Activated CD8-positive, alpha-beta memory T cell treated with anti-CD3 and anti-CD28 coated beads, Interleukin-2, amount 50 U/mL, for 1 hour (primary cell): ENCODE measurements around the gene LILRB1.
"Not testable (repeated sequence)": the region's sequence is repeated elsewhere in the genome, so short reads cannot be mapped to it uniquely, and the experiment has no call there.

Experiments used
- DNase-seq: peaks from one replicate; pipeline ENCODE4 v3.0.0-alpha.2; 2020; ENCODE audit errors: extremely low read depth

Gene LILRB1

DNA sequence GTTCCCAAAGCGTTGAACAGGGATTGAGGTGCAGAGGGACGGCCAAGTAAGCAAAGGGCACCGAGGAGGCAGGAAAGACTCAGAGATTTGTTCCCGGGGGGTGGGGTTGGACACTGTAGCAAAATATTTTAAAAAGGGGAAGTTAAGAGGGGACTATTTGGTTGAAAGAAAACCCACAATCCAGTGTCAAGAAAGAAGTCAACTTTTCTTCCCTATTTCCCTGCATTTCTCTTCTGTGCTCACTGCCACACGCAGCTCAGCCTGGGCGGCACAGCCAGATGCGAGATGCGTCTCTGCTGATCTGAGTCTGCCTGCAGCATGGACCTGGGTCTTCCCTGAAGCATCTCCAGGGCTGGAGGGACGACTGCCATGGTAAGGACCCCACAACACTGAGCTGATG is at the start of gene LILRB1:
TSS of gene LILRB1 (plus strand) at position 223 of the 400 bp plus-strand sequence. CDS start 590 bp downstream, outside the sequence.
- not testable (repeated sequence) for DNase-seq

DNA sequence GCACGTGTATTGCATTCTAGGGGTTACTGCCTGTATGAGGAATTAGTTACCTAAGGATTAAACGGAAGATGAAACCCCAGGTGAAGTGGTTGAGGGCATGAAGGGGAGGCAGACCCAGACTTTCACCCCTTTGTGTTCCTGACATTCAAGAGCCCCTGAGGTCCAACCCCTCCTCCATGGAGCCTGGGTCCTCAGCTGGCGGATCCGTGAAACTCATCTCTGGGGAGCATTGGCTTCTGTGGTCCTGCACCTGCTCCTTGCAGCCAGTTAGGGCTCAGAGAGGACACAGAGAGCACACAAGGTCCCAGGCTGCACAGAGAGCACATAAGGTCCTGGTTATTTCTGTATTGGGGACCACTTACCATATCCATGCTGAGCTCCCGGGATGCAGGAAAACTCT is 43.9 kb upstream of the LILRB1 start:
- no peak for DNase-seq

DNA sequence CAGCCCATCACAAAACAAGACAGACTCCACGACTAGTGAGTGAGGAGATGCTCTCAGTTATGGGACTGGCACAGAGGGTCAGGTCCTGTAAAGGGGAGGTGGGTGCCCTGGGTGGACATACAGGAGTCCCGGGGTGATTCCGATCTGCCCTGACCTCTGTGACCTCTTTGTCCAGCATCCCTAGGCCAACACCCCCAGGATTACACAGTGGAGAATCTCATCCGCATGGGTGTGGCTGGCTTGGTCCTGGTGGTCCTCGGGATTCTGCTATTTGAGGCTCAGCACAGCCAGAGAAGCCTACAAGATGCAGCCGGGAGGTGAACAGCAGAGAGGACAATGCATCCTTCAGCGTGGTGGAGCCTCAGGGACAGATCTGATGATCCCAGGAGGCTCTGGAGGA is 43.3 kb upstream of the LILRB1 start:
- no peak for DNase-seq

DNA sequence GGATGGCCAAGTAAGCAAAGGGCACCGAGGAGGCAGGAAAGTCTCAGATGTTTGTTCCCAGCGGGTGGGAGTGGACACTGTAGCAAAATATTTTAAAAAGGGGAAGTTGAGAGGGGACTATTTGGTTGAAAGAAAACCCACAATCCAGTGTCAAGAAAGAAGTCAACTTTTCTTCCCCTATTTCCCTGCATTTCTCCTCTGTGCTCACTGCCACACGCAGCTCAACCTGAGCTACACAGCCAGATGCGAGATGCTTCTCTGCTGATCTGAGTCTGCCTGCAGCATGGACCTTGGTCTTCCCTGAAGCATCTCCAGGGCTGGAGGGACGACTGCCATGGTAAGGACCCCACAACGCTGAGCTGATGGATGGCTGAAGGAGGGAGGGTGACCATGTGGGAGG is 36.8 kb upstream of the LILRB1 start, which contains the start of gene LILRA1:
TSS of gene LILRA1 (plus strand) at position 188 of the 400 bp plus-strand sequence. CDS start 613 bp downstream, outside the sequence.
- not testable (repeated sequence) for DNase-seq

DNA sequence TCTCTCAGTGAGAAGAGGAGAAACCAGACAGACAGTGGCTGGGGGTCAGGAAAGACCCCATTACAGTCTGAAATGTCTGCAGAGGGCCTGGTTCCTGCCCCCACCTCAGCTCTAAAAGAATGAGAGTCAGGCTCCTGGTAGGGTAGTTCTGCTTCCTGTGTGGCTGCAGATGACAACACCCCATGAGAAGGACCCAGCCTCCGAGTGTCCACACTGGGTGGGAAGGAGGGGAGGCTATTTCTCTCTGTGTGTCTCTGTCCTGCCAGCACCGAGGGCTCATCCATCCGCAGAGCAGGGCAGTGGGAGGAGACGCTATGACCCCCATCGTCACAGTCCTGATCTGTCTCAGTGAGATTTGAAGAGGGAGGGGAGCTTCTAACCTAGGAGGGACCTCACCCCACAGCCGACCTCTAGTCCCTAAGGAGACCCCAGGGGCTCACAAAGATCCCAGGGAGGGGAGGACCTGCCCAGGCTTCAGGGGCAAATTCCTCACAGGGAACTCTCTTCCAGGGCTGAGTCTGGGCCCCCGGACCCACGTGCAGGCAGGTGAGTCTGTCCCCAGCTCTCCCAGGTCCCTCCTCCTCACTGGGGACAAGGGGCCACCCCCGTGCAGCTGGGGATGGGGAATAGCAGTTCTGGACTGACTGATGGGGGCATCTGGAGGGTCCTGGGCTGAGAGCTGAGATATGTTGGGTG is 36.2 kb upstream of the LILRB1 start:
- DNase-seq: not testable (repeated sequence)

DNA sequence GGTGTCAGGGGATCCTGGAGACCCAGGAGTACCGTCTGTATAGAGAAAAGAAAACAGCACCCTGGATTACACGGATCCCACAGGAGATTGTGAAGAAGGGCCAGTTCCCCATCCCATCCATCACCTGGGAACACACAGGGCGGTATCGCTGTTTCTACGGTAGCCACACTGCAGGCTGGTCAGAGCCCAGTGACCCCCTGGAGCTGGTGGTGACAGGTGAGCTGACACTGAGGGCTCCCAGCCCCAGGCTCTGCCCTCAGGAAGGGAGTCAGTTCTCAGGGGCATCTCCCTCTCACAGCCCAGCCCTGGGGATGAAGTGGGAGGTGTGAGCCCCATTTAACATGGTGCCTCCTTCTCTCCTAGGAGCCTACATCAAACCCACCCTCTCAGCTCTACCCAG is 35.5 kb upstream of the LILRB1 start:
- no peak for DNase-seq

DNA sequence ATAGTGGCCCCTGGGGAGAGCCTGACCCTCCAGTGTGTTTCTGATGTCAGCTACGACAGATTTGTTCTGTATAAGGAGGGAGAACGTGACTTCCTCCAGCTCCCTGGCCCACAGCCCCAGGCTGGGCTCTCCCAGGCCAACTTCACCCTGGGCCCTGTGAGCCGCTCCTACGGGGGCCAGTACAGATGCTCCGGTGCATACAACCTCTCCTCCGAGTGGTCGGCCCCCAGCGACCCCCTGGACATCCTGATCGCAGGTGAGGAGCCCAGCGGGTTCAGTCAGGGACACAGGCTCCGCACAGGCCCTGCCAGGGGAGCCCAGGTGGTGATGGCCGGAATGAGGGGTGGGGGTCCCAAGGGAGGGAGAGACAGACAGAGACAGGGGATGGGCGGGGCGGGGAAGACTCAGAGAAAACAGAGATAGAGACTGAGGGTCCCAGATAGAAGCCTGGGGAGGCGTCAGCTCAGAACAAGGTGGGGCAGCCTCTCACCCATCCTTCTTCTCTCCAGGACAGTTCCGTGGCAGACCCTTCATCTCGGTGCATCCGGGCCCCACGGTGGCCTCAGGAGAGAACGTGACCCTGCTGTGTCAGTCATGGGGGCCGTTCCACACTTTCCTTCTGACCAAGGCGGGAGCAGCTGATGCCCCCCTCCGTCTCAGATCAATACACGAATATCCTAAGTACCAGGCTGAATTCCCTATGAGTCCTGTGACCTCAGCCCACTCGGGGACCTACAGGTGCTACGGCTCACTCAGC is 34.4 kb upstream of the LILRB1 start:
- DNase-seq: not testable (repeated sequence)

DNA sequence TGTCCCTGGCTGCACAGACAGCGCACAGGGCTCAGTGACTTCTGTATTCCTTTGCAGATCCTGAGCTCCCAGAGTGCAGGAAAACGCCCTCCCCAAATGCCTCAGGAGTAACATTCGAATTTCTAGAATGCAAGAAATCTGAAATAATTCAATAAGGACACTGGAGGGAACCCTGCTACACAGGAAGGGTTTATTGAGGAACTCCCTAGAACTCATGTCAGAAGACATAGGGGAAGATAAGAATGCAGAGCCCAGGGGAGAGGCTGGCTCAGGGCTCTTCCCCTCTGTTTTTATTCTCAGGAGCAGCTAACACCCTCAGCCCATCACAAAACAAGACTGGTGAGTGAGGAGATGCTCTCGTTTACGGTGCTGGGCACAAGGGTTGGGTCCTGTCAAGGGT is 30.1 kb upstream of the LILRB1 start:
- no peak for DNase-seq

DNA sequence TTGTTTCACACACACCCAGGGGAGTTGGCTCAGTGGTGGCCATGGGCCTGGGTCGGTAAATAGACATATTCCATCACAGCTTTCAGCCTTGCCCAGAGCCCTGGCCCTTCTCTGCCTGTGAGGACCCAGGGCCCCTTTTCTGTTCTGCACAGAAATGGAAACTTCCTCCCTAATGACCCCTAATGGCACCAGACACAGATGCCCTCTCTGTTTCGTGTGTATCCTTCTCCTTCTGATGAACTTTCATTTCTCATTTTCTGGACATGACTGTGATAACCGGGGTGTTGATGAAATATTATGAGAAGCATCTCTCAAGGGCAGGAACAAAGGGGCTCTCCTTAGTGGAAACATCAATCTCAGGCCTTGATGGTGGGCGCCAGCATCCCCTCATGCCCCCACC is 24.1 kb upstream of the LILRB1 start:
- no peak for DNase-seq

DNA sequence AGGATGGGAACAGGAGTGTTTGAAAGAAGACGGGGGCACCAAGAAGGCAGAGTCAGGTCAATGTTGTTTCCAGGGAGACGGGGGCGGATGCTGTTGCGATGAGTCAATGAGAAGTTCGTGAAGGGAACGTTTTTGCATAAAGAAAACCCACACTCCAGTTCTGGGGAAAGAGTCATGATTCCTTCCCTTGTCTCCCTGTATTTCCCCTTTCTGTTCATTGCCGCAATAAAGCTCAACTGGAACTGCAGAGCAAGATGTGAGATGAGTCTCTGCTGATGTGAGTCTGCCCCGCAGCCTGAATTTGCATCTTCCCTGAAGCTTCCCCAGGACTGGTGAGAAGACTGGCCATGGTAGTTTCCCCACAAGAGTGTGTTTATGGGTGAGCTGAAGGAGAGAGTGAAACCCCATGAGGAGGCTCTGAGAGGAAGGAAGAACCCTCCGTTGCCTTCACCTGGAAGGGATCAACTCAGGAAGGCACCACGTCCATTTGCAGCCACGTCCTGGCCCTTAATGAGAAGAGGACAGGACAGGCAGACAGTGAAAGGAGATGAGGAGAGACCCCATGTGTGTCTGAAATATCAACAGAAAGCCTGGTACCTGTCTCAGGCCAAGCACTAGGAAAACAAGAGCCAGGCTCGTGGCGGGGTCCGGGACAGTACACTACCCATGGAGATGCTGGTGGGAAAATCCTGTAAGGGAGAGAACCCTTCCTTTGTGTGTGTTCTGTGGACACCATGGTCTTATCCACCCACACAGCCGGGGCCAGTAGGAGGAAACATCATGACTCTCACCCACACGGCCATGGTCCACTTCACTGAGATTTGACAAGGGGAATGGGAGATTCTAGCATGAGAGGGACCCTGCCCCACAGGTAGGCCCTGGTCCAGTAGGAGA is 23.1 kb upstream of the LILRB1 start:
- no peak for DNase-seq

DNA sequence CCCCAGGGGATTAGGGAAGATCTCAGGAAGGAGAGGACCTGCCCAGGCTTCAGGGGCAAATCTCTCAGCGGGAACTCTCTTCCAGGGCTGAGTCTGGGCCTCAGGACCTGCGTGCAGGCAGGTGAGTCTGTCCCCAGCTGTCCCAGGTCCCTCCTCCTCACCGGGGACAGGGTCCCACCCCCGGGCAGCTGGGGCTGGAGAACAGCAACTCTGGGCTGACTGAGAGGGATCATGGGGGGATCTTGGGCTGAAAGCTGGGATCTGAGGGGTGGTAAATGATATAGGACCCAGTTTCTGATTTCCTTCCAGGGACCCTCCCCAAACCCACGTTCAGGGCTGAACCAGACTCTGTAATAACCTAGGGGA is 22.5 kb upstream of the LILRB1 start:
- DNase-seq: no peak

DNA sequence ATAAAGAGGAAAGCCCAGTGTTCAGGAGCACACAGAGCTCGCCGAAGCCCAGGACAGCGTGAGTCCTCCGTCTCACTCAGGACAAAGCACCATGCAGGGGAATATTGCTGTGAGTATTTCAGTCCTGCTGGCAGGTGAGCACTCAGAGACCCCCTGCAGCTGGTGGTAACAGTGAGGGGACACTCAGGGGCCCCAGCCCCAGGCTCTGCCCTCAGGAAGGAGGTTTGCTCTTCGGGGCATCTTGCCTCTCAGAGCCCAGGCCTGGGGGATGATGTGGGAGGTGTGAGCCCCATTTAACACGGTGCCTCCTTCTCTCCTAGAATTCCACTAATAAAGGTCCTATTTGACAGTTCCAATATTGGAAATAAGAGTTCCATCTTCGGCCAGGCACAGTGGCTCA is 22.1 kb upstream of the LILRB1 start:
- no peak for DNase-seq

DNA sequence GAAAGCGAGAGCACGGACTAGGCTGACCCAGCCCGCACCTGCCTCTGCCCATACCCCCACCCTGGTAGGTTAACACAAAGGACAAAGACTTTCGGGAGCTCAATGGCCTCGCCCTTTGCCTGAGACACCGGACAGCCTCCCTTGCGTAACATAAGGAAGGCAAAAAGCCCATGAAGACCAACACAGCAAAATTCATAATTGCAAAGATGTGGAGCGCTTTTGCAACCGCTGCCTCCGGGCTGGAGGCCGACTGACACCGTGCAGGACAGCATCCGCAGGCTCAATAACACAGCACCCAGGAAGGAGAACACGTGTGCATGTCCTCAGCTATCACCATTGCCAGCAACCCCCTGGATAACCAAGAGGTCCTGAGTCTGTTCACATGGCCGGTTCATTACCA is 21.5 kb upstream of the LILRB1 start:
- no peak for DNase-seq

DNA sequence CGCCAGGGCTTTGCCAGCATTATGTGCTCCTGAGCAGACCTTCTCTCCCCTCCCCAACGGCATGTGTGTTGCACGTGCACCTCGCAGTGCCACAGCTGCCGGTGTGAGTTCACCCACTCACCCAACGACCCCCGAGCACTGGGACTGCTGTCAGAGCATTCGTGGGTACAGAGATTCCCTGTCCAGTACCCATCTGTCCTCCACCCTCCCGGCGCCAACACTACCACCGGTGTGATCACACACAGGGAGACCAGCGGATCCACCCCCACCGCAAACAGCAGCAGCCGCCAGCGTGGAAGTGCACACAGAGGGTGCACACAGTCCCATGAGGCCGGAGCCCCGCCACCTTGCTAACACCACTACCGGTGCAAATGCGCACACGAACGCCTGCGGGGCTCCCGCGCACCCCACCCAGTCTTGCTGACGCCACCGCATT is 20.9 kb upstream of the LILRB1 start:
- DNase-seq: no peak

DNA sequence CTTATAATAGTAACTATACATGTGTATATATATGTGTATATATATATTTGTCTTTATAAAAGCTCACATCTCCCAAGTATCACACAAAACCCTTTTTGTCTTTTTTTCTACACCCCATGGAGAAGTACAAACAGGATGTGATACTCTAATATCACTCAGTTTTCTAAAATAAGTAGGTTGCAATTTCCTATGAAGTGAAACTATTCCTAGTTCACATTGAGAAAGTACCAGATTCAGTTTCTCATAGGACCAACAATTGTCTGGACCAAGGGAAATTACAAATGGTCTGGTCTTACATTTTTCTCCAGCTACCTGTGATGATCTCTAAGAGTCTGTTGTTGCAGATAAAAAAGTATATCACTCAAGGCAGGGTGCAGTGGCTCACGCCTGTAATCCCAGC is 17.9 kb upstream of the LILRB1 start:
- DNase-seq: no peak

DNA sequence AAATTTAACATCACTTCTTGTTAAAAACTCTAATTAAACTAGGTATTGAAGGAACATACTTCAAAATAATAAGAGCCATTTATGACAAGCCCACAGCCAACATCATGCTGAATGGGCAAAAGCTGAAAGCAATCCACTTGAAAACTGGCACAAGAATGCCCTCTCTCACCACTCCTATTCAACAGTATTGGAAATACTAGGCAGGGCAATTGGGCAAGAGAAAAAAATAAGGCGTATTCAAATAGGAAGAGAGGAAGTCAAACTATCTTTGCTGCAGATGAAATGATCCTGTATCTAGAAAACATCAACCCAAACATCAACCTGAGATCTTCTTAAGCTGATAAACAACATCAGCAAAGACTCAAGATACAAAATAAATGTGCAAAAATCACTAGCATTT is 15.6 kb upstream of the LILRB1 start:
- DNase-seq: no peak

DNA sequence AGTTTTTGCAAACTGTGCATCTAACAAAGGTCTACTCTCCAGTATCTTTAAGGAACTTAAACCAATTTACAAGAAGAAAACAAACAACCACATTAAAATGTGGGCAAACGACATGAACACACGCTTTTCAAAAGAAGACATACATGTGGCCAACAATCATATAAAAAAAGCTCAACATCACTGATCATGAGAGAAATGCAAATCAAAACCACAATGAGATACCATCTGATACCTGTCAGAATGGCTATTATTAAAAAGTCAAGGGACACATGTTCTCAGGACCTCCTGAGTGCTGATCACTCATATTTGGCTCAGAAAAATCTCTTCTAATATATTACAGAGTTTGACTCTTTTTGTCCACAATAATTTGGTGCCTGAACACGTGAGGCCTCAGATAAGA is 14.2 kb upstream of the LILRB1 start:
- DNase-seq: no peak

DNA sequence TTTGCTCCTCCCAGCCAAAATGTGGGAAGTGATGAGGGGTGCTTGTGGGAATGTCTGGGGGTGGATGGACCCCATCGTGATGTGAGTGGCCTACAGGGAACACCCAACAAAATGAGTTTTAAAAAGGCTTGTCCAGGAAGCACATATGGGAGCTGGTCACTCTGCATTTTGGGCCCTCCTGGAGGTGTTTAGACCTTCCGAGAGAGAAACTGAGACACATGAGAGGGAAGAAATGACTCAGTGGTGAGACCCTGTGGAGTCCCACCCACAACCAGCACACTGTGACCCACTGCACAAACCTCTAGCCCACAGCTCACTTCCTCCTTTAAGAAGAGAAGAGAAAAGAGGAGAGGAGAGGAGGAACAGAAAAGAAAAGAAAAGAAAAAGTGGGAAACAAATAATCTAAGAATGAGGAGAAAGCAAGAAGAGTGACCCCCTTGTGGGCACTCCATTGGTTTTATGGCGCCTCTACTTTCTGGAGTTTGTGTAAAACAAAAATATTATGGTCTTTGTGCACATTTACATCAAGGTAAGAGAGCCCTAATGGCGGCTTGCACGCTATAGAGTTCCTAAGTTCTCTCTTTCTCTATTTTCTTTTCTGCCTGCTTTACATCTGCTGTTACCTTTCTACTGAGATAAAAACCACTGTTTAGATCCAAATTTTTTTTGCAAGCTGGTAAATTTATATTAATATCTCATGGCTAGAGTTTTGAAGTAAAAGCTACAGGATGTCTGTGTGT is 13.3 kb upstream of the LILRB1 start:
- no peak for DNase-seq

DNA sequence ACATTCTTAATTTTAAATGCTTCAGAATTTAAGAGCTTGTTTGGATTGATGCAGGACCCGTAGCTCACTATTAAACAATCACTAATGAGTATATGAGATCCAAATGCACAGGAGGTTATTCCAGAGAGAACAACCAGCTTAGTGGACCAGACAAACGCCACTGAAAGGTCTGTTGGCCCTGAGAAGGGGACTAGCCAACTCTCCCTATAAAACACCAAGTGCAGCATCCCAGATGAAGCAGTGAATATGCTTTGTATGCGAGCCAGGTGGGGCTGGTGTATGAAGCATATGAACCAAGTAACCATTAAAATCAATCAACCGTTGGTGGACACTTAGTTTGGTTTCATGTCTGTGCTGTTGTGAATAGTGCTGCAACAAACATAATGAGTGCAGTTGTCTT is 9.8 kb upstream of the LILRB1 start:
- no peak for DNase-seq

DNA sequence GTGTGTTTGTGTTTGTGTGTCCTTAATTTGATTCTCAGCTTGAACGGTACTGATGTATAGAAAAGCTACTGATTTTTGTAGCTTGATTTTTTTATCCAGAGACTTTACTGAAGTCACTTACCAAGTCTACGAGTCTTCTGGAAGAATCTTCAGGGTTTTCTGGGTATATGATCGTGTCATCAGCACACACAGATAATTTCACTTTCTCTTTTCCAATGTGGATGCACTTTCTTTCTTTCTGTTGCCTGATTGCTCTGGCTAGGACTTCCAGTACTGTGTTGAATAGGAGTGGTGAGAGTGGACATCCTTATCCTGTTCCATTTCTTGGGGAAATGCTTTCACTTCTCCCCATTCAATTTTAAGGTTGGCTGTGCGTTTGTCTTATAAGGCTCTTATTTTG is 7.9 kb upstream of the LILRB1 start:
- DNase-seq: no peak

DNA sequence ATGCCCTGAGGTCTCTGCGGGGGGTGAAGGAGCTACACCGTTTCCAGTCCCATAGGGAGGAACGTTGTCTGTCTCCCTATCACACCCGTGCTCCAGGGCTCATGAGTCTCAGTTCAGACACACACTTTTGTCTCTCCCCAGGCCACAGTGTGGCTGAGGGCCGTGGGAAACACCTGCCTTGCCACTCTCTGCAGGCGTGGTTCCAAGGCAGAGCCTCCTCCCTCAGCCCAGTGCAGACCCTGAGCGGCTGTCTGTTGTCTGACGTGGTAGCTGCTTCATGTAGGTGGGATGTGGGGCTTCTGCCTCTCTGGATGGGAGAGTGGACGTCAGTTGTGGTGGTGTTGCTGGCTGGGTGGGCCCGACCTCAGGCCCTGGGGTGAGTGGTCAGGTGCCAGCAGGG is 6.0 kb upstream of the LILRB1 start:
- DNase-seq: not testable (repeated sequence)
